GM21367 (cell line): Measurements from ENCODE around the gene PBX1.

Experiments used
- ATAC-seq: cut with Tn5 transposase; IDR thresholded peaks from one replicate; pipeline ENCODE4 v1.9.1; 2021; ENCODE audit not compliant: unreplicated experiment

Gene PBX1

GRCh38 chr1:164801246-164801731 lies 242.3 kb downstream of the PBX1 start:
- no peak for ATAC-seq

GRCh38 chr1:164801791-164802502 lies 243.0 kb downstream of the PBX1 start:
- ATAC-seq: no peak

- ATAC-seq: no peak
Measured at GRCh38 chr1:164802529-164803282, 243.7 kb downstream of the PBX1 start.

- no peak for ATAC-seq
Measured at GRCh38 chr1:164803366-164803765, 244.4 kb downstream of the PBX1 start.

- no peak for ATAC-seq
Measured at GRCh38 chr1:164804366-164804765, 245.4 kb downstream of the PBX1 start.

GRCh38 chr1:164805399-164805798 lies 246.4 kb downstream of the PBX1 start:
- ATAC-seq: no peak

- ATAC-seq: no peak
Measured at GRCh38 chr1:164806531-164806930, 247.5 kb downstream of the PBX1 start.

GRCh38 chr1:164813776-164814175 lies 254.8 kb downstream of the PBX1 start:
- no peak for ATAC-seq

- no peak for ATAC-seq
Measured at GRCh38 chr1:164821648-164822047, 262.7 kb downstream of the PBX1 start.

- ATAC-seq: no peak
Measured at GRCh38 chr1:164823486-164824279, 264.7 kb downstream of the PBX1 start.

GRCh38 chr1:164824542-164824941 lies 265.6 kb downstream of the PBX1 start:
- ATAC-seq: no peak

- ATAC-seq: no peak
Measured at GRCh38 chr1:164830628-164831027, 271.6 kb downstream of the PBX1 start.

GRCh38 chr1:164834641-164835040 lies 275.7 kb downstream of the PBX1 start:
- ATAC-seq: no peak

GRCh38 chr1:164836614-164837018 lies 277.6 kb downstream of the PBX1 start:
- no peak for ATAC-seq

- ATAC-seq: no peak
Measured at GRCh38 chr1:164838786-164839185, 279.8 kb downstream of the PBX1 start.

GRCh38 chr1:164840936-164841335 lies 282.0 kb downstream of the PBX1 start:
- ATAC-seq: no peak

GRCh38 chr1:164841702-164842465 lies 282.9 kb downstream of the PBX1 start:
- no peak for ATAC-seq

GRCh38 chr1:164842870-164843269 lies 283.9 kb downstream of the PBX1 start:
- no peak for ATAC-seq

- ATAC-seq: no peak
Measured at GRCh38 chr1:164843743-164844500, 284.9 kb downstream of the PBX1 start.
